AG10803 (cell line): ENCODE results near the gene DTNB.

ENCODE experiments used
- DNase-seq: peaks from one replicate; pipeline ENCODE4 v3.0.0; 2010; ENCODE audit warnings: low read depth
- H3K4me3 ChIP-seq: 2 replicates; pipeline ENCODE4 v1.5.1; 2011; ENCODE audit warnings: mild to moderate bottlenecking, low read length, control low read depth
- CTCF ChIP-seq: conservative IDR thresholded peaks from 2 replicates; pipeline ENCODE4 v1.5.1; 2011; ENCODE audit warnings: mild to moderate bottlenecking, low read length, control low read depth, inconsistent platforms

DTNB gene

DNA sequence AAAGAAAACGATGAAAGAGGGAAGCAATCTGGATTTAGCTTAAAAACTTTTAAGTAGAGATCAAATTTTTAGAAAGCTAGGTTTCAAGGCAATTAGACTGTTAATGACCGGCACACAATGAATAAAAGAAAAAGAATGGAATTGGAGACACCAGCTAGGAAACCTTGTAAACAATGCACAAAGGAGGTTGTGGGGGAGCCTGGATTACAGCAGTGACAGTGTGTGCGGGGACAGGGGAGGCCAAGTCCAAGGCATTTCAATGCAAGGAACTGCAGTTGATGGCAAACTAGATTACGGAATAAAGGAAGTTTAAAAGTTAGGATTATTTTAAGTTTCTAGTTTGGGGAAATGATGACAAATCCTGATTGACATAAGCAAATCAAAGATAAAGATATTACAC, 74.5 kb downstream of the DTNB start:
- no peak for DNase-seq
- no peak overlapping the region for H3K4me3 ChIP-seq
- TF ChIP-seq CTCF = no peak

- no peak overlapping the region for H3K4me3 ChIP-seq
- no peak for TF ChIP-seq CTCF
- DNase-seq = no peak
These were observed 75.0 kb downstream of the DTNB start for GRCh38 chr2:25598332-25598731.

DNA sequence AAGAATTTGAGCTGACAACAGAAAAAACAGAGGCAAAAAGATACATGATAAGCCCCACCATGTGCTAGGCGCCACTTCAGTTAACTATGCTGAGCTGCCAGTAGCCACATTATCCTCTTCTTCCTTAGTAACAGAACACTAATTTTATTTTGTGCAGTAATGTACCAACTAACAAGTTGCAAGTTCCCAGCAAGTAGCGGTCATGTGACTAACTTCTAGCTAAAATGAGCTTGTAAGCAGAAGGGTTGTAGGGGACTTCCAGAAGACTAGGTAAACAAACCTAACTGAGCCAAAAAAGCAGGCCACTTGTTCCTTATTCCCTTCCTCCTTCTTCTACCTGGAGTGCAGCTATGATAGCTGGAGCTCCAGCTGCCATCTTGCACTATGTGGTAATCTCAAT, 75.5 kb downstream of the DTNB start:
- DNase-seq = no peak
- TF ChIP-seq CTCF = no peak
- H3K4me3 ChIP-seq = no peak overlapping the region

- DNase-seq = no peak
- no peak overlapping the region for H3K4me3 ChIP-seq
- no peak for TF ChIP-seq CTCF
These were observed 76.7 kb downstream of the DTNB start for GRCh38 chr2:25596516-25597244.

- no peak overlapping the region for H3K4me3 ChIP-seq
- TF ChIP-seq CTCF = no peak
- no peak for DNase-seq
These were observed 78.0 kb downstream of the DTNB start for GRCh38 chr2:25595393-25595792.

GRCh38 chr2:25594991-25595390, 78.4 kb downstream of the DTNB start:
- no peak for TF ChIP-seq CTCF
- no peak overlapping the region for H3K4me3 ChIP-seq
- no peak for DNase-seq

DNA sequence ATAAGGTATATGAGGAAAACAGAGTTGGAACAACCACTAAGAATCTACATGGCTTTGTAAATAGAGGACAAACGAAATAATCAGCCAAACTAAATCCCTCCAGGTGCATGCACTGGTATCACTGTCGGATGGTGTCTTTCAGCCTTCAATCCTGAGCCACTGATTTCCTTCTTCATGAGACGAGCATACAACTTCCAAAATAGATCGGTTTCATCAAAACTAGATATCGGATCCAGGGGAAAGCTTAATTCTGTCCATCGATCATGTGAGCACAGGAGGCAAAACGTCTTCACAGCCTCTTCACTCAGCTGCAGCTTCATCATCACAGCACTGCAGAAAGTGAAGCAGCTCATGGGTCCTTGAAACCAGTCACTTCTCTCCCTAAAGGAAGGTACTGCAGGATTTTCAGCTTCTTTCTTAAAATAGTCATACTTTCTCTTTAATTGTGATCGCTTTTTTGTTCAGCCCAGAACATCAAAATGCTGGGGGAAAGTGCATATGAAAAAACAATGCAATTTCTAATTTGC, 80.5 kb downstream of the DTNB start:
- TF ChIP-seq CTCF = no peak
- DNase-seq = no peak
- no peak overlapping the region for H3K4me3 ChIP-seq
